Lower leg skin (tissue), 3 donors: ENCODE data around the gene SLX9.

ENCODE experiments used
- POLR2A ChIP-seq, 2 donors: fragments of 450-650 bp; IDR thresholded peaks; one replicate each; pipeline ENCODE4 v1.6.1; 2016 to 2017; ENCODE audit warnings: antibody characterized with exemption in 2 of 2, mild to moderate bottlenecking in 1 of 2, moderate library complexity in 1 of 2
- TF ChIP-seq, protein P1 (sequence below), 3 donors: fragments of 450-650 bp; IDR thresholded peaks; one replicate each; pipeline ENCODE4 v1.5.1; 2016; ENCODE audit warnings: antibody characterized with exemption in 3 of 3, mild to moderate bottlenecking in 3 of 3, moderate library complexity in 2 of 3

DNA sequence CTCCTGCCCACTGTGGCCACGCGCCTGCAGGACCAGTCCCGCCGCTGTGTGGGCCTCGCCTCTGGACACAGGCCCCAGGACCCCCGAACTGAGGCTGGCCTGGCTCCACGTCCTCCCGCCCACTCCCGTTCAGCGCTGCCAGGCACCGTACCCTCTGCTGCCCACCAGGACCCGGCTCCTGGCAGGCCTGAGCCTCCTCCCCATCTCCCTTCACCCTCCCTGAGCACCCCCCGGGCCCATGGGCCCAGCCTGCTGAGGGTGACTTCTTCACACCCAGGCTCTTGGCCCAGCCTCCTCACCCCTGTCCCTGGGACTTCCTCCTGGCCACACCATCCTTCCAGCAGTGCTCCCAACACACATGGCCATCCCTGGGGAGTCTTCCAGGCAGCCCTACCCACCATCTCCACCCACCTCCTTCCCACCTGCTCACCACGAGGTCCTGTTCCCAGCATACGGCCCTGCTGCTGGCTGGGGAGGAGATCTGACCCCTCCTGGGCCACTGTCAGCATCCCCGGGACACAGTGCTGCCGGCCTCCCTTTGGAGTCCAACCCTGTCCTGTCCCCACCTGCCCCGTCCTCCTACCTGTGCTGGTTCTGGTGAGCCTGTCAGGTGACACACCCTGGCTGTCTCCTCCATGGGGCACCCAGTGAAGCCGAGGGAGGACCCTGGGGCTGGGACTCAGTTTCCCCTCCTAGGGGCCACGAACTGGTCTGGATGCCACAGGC is 53.7 kb downstream of the SLX9 start:
- TF ChIP-seq, protein P1, sequence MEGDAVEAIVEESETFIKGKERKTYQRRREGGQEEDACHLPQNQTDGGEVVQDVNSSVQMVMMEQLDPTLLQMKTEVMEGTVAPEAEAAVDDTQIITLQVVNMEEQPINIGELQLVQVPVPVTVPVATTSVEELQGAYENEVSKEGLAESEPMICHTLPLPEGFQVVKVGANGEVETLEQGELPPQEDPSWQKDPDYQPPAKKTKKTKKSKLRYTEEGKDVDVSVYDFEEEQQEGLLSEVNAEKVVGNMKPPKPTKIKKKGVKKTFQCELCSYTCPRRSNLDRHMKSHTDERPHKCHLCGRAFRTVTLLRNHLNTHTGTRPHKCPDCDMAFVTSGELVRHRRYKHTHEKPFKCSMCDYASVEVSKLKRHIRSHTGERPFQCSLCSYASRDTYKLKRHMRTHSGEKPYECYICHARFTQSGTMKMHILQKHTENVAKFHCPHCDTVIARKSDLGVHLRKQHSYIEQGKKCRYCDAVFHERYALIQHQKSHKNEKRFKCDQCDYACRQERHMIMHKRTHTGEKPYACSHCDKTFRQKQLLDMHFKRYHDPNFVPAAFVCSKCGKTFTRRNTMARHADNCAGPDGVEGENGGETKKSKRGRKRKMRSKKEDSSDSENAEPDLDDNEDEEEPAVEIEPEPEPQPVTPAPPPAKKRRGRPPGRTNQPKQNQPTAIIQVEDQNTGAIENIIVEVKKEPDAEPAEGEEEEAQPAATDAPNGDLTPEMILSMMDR (IDR thresholded peaks at IDR 0.05), result no peak
- TF ChIP-seq POLR2A (IDR thresholded peaks at IDR 0.05), result no peak
